Trophoblast cell (in vitro differentiated cells and primary cell): ENCODE measurements around the gene PEPD. TPM values are rescaled to one million over a fixed set of nuclear protein-coding genes. Genes with fewer than 3 reads are reported as not detected.
A peak's percentile ranks its signal among the peaks of the same experiment; 100 is the strongest.

Experiments used
- DNase-seq, 2 donors: peaks; one replicate each; pipeline ENCODE4 v3.0.0-alpha.2; 2016
- H2AFZ ChIP-seq: 2 replicates; pipeline ENCODE4 v1.6.1; 2013; ENCODE audit warnings: low read length, moderate library complexity, mild to moderate bottlenecking; ENCODE audit not compliant: insufficient read depth, poor library complexity
- H2AK5ac ChIP-seq: 2 replicates; pipeline ENCODE4 v1.6.1; 2013; ENCODE audit warnings: mild to moderate bottlenecking, low read length
- H2BK120ac ChIP-seq: 2 replicates; pipeline ENCODE4 v1.6.1; 2013; ENCODE audit warnings: low read length, mild to moderate bottlenecking, moderate library complexity; ENCODE audit not compliant: insufficient read depth, poor library complexity
- H2BK12ac ChIP-seq: 2 replicates; pipeline ENCODE4 v1.6.1; 2013; ENCODE audit warnings: mild to moderate bottlenecking, low read length, moderate library complexity
- H2BK5ac ChIP-seq: 2 replicates; pipeline ENCODE4 v1.6.1; 2013; ENCODE audit warnings: low read length, low read depth, moderate library complexity, mild to moderate bottlenecking; ENCODE audit not compliant: poor library complexity
- H3K14ac ChIP-seq: 2 replicates; pipeline ENCODE4 v1.6.1; 2013; ENCODE audit warnings: mild to moderate bottlenecking, low read length
- H3K18ac ChIP-seq: 2 replicates; pipeline ENCODE4 v1.6.1; 2013; ENCODE audit warnings: mild to moderate bottlenecking, low read length
- H3K23ac ChIP-seq: 2 replicates; pipeline ENCODE4 v1.6.1; 2013; ENCODE audit warnings: low read length
- H3K27ac ChIP-seq: 2 replicates; pipeline ENCODE4 v1.5.1; 2013; ENCODE audit warnings: low read depth, mild to moderate bottlenecking, inconsistent platforms, low read length, moderate library complexity
- H3K27me3 ChIP-seq: 2 replicates; pipeline ENCODE4 v1.6.1; 2013; ENCODE audit warnings: inconsistent platforms, mild to moderate bottlenecking, low read length, moderate library complexity; ENCODE audit not compliant: insufficient read depth
- H3K36me3 ChIP-seq, 2 experiments: 1 replicate in 1 of 2; 2 replicates in 1 of 2; pipeline ENCODE4 v1.6.1; 2013; ENCODE audit warnings: low read length in 2 of 2, mild to moderate bottlenecking in 2 of 2, moderate library complexity in 1 of 2; ENCODE audit not compliant: insufficient read depth in 2 of 2, control insufficient read depth in 1 of 2
- H3K4ac ChIP-seq: 2 replicates; pipeline ENCODE4 v1.6.1; 2013; ENCODE audit warnings: low read depth, mild to moderate bottlenecking, low read length, moderate library complexity
- H3K4me1 ChIP-seq, 2 experiments: 1 replicate in 1 of 2; 2 replicates in 1 of 2; pipeline ENCODE4 v1.6.1; 2013; ENCODE audit warnings: low read length in 2 of 2, mild to moderate bottlenecking in 2 of 2, moderate library complexity in 1 of 2; ENCODE audit not compliant: insufficient read depth in 2 of 2, control insufficient read depth in 1 of 2
- H3K4me2 ChIP-seq: 2 replicates; pipeline ENCODE4 v1.6.1; 2013; ENCODE audit warnings: inconsistent platforms, mild to moderate bottlenecking, low read length, moderate library complexity
- H3K4me3 ChIP-seq: 2 replicates; pipeline ENCODE4 v1.5.1; 2013; ENCODE audit warnings: mild to moderate bottlenecking, low read depth, low read length, inconsistent platforms
- H3K79me1 ChIP-seq: one replicate; pipeline ENCODE4 v1.6.1; 2013; ENCODE audit warnings: low read length
- H3K79me2 ChIP-seq: 2 replicates; pipeline ENCODE4 v1.6.1; 2013; ENCODE audit warnings: low read length, mild to moderate bottlenecking; ENCODE audit not compliant: control insufficient read depth, insufficient read depth, poor library complexity
- H3K9ac ChIP-seq: 2 replicates; pipeline ENCODE4 v1.6.1; 2013; ENCODE audit warnings: mild to moderate bottlenecking, low read length
- H3K9me3 ChIP-seq: 2 replicates; pipeline ENCODE4 v1.6.1; 2013; ENCODE audit warnings: low read depth, mild to moderate bottlenecking, control low read depth, inconsistent platforms, low read length; ENCODE audit not compliant: insufficient read depth
- H4K12ac ChIP-seq: 2 replicates; pipeline ENCODE4 v1.6.1; 2013; ENCODE audit warnings: low read depth, mild to moderate bottlenecking, low read length, moderate library complexity
- H4K8ac ChIP-seq: 2 replicates; pipeline ENCODE4 v1.6.1; 2013; ENCODE audit warnings: low read depth, mild to moderate bottlenecking, low read length, moderate library complexity
- H4K91ac ChIP-seq: one replicate; pipeline ENCODE4 v1.6.1; 2013; ENCODE audit warnings: low read depth, mild to moderate bottlenecking, low read length, moderate library complexity
- WGBS: extraction: QIAGEN DNeasy Blood & Tissue Kit; methylation state at CpG from one replicate; pipeline ENCODE4 v1.1.7; 2013; ENCODE audit warnings: missing lambda C conversion rate; ENCODE audit not compliant: insufficient read length, insufficient coverage; ENCODE audit errors: extremely low coverage; 5-methylcytosine and 5-hydroxymethylcytosine counted together
- polyA plus RNA-seq: library from polyadenylated mRNA; stranded (reverse); fragments of 200-250 nt; gene quantifications from 2 replicates; pipeline ENCODE4 v1.2.3, GENCODE V29; 2013

The PEPD gene
- polyA plus RNA-seq: 37.8 and 39.4 TPM in 2 replicates

GRCh38 chr19:33521480-33522370 lies at the start of gene PEPD:
Gene PEPD (minus strand): TSS chr19:33521791. CDS start chr19:33521760, 31 bp downstream.
- no peak within 1 kb of the TSS for H2BK5ac ChIP-seq
- peak within 1 kb of the TSS; percentile 92 for H3K9ac ChIP-seq
- H3K14ac ChIP-seq: peak within 1 kb of the TSS; percentile 6

GRCh38 chr19:33569821-33570220 lies 48.2 kb upstream of the PEPD start:
- Histone ChIP-seq H2BK5ac (no peak overlapping the region), H4K91ac (no peak overlapping the region), H3K9me3 (peaks cover 4% of the 10 kb centered on the region), H3K79me1 (no peaks in the 10 kb centered on the region), H3K4me1 (no peaks in the 10 kb centered on the region), H3K9ac (no peak overlapping the region), H3K36me3 (no peaks in the 10 kb centered on the region), H3K27ac (no peak overlapping the region), H2BK120ac (no peak overlapping the region), H4K8ac (no peak overlapping the region), H3K14ac (no peak overlapping the region), H2AK5ac (no peak overlapping the region), H3K23ac (no peak overlapping the region), H2BK12ac (no peak overlapping the region), H3K27me3 (no peaks in the 10 kb centered on the region), H3K4me2 (no peak overlapping the region), H3K4me3 (no peak overlapping the region), H3K4ac (no peak overlapping the region), H4K12ac (no peak overlapping the region), H3K18ac (no peak overlapping the region), H2AFZ (no peak overlapping the region), H3K79me2 (no peaks in the 10 kb centered on the region)
- no CpG with 5 or more reads among the region's 5 CpGs for WGBS
- DNase-seq: peak in 1 of 2 donors; percentile 47

More at GRCh38 chr19:33521480-33522370, at the start of gene PEPD:
- H3K23ac ChIP-seq: peak within 1 kb of the TSS; percentile 29
- H3K36me3 ChIP-seq: no peaks in the 10 kb centered on the region
- H3K79me2 ChIP-seq: no peaks in the 10 kb centered on the region
- H2AFZ ChIP-seq: peak within 1 kb of the TSS; percentile 75
- H2BK12ac ChIP-seq: no peak within 1 kb of the TSS
- peak within 1 kb of the TSS; percentile 88 for H3K4me2 ChIP-seq
- no CpG with 5 or more reads among the region's 69 CpGs for WGBS
- H3K4ac ChIP-seq: no peak within 1 kb of the TSS
- peaks cover 5% of the 10 kb centered on the region in 2 experiments for H3K4me1 ChIP-seq
- no peak within 1 kb of the TSS for H3K27ac ChIP-seq
- no peak within 1 kb of the TSS for H4K91ac ChIP-seq
- H3K4me3 ChIP-seq: peak within 1 kb of the TSS; percentile 98
- peak within 1 kb of the TSS; percentile 91 for H4K8ac ChIP-seq
- DNase-seq: peak; percentile 69 to 79
- H4K12ac ChIP-seq: no peak within 1 kb of the TSS
- H3K79me1 ChIP-seq: peaks cover 3% of the 10 kb centered on the region
- H3K18ac ChIP-seq: peak within 1 kb of the TSS; percentile 70
- H3K9me3 ChIP-seq: peaks cover 4% of the 10 kb centered on the region
- H2BK120ac ChIP-seq: peak within 1 kb of the TSS; percentile 1
- no peak within 1 kb of the TSS for H2AK5ac ChIP-seq
- no peaks in the 10 kb centered on the region for H3K27me3 ChIP-seq

GRCh38 chr19:33568706-33569105 lies 47.1 kb upstream of the PEPD start:
- Histone ChIP-seq H3K14ac (no peak overlapping the region), H4K91ac (no peak overlapping the region), H3K79me1 (no peaks in the 10 kb centered on the region), H3K79me2 (no peaks in the 10 kb centered on the region), H4K12ac (no peak overlapping the region), H4K8ac (no peak overlapping the region), H3K23ac (no peak overlapping the region), H3K4me3 (no peak overlapping the region), H2BK120ac (no peak overlapping the region), H3K9me3 (no peaks in the 10 kb centered on the region), H3K27me3 (no peaks in the 10 kb centered on the region), H3K4ac (no peak overlapping the region), H2BK5ac (no peak overlapping the region), H3K27ac (no peak overlapping the region), H2BK12ac (no peak overlapping the region), H2AFZ (no peak overlapping the region), H3K9ac (no peak overlapping the region), H3K4me1 (no peaks in the 10 kb centered on the region), H3K18ac (no peak overlapping the region), H2AK5ac (no peak overlapping the region), H3K36me3 (no peaks in the 10 kb centered on the region), H3K4me2 (no peak overlapping the region)
- WGBS: no CpG with 5 or more reads among the region's 2 CpGs
- no peak for DNase-seq

- Histone ChIP-seq H3K18ac (no peak overlapping the region), H3K9ac (no peak overlapping the region), H3K14ac (no peak overlapping the region), H3K79me1 (no peaks in the 10 kb centered on the region), H3K23ac (no peak overlapping the region), H3K4me1 (peaks cover 0 to 2% of the 10 kb centered on the region in 2 experiments), H3K4me2 (no peak overlapping the region), H3K27me3 (no peaks in the 10 kb centered on the region), H3K27ac (no peak overlapping the region), H2BK120ac (no peak overlapping the region), H4K8ac (no peak overlapping the region), H4K12ac (no peak overlapping the region), H2BK12ac (no peak overlapping the region), H4K91ac (no peak overlapping the region), H2AK5ac (no peak overlapping the region), H2BK5ac (no peak overlapping the region), H3K79me2 (no peaks in the 10 kb centered on the region), H3K4me3 (no peak overlapping the region), H2AFZ (no peak overlapping the region), H3K36me3 (no peaks in the 10 kb centered on the region), H3K4ac (no peak overlapping the region), H3K9me3 (no peaks in the 10 kb centered on the region)
- no peak for DNase-seq
- WGBS: no CpG with 5 or more reads among the region's 6 CpGs
Observed at GRCh38 chr19:33564836-33565338, 43.3 kb upstream of the PEPD start.
